ENCODE results near the gene FHOD3.
"Not testable (repeated sequence)": the region's sequence is repeated elsewhere in the genome, so short reads cannot be mapped to it uniquely, and the experiment has no call there.

The FHOD3 gene

GRCh38 chr18:36812678-36813077, 515.2 kb downstream of the FHOD3 start:
- DNase-seq (ENCODE audit: low read depth in 4 of 4, low spot score in 1 of 4) = no peak

GRCh38 chr18:36813101-36813775, 515.7 kb downstream of the FHOD3 start:
- no peak for DNase-seq (ENCODE audit: low read depth in 4 of 4, low spot score in 1 of 4)

GRCh38 chr18:36813824-36814223, 516.3 kb downstream of the FHOD3 start:
- no peak for DNase-seq (ENCODE audit: low read depth in 4 of 4, low spot score in 1 of 4)

- DNase-seq (ENCODE audit: low read depth in 4 of 4, low spot score in 1 of 4) = no peak
Measured at GRCh38 chr18:36814994-36815393, 517.5 kb downstream of the FHOD3 start.

GRCh38 chr18:36816096-36816495, 518.6 kb downstream of the FHOD3 start:
- DNase-seq (ENCODE audit: low read depth in 4 of 4, low spot score in 1 of 4) = not testable (repeated sequence)

- no peak for DNase-seq (ENCODE audit: low read depth in 4 of 4, low spot score in 1 of 4)
Measured at GRCh38 chr18:36817039-36817438, 519.5 kb downstream of the FHOD3 start.

- DNase-seq (ENCODE audit: low read depth in 4 of 4, low spot score in 1 of 4) = no peak
Measured at GRCh38 chr18:36818652-36819051, 521.1 kb downstream of the FHOD3 start.

- DNase-seq (ENCODE audit: low read depth in 4 of 4, low spot score in 1 of 4) = no peak
Measured at GRCh38 chr18:36819621-36820020, 522.1 kb downstream of the FHOD3 start.

GRCh38 chr18:36821681-36822080, 524.2 kb downstream of the FHOD3 start:
- DNase-seq (ENCODE audit: low read depth in 4 of 4, low spot score in 1 of 4) = no peak

GRCh38 chr18:36825526-36825925, 528.0 kb downstream of the FHOD3 start:
- no peak for DNase-seq (ENCODE audit: low read depth in 4 of 4, low spot score in 1 of 4)

GRCh38 chr18:36826556-36826955, 529.0 kb downstream of the FHOD3 start:
- DNase-seq (ENCODE audit: low read depth in 4 of 4, low spot score in 1 of 4) = no peak

- DNase-seq (ENCODE audit: low read depth in 4 of 4, low spot score in 1 of 4) = peak in 1 of 4 experiments; percentile 4
Measured at GRCh38 chr18:36828157-36828629, 530.7 kb downstream of the FHOD3 start.

GRCh38 chr18:36828630-36829361, 531.3 kb downstream of the FHOD3 start, which contains the start of the genes KIAA1328 and TPGS2:
TSS of gene KIAA1328 (plus strand) at chr18:36829127. CDS start at chr18:36829139, 12 bp downstream.
TSS of gene TPGS2 (minus strand) at chr18:36829002. CDS start at chr18:36828767, 235 bp downstream.
- DNase-seq (ENCODE audit: low read depth in 4 of 4, low spot score in 1 of 4) = peak; percentile 58 to 81 (median 68)

Data from stimulated activated CD4-positive, alpha-beta T cell treated with anti-CD3 and anti-CD28 coated beads, Interleukin-1b, Interleukin-23, amount 100 ng/mL, for 24 hours (primary cell).